Naive thymus-derived CD4-positive, alpha-beta T cell (primary cell): ENCODE measurements around the gene ATG13. TPM values are rescaled to one million over a fixed set of nuclear protein-coding genes. Genes with fewer than 3 reads are reported as not detected.
A peak's percentile ranks its signal among the peaks of the same experiment; 100 is the strongest.

Source experiments
- ATAC-seq: fragments of 150-1000 bp; cut with Tn5 transposase; 2 replicates; pipeline ENCODE4 v1.10.0; 2021; ENCODE audit warnings: mild to moderate bottlenecking, moderate library complexity
- CTCF ChIA-PET: fragments of 350-600 bp; sonication (Branson Sonifier 250); formaldehyde crosslinking; loops from one replicate; lab custom pipeline; 2021; ENCODE audit warnings: antibody characterized with exemption; lab: Charles Lee
- POLR2A ChIA-PET: fragments of 350-600 bp; sonication (Branson Sonifier 250); formaldehyde crosslinking; loops from one replicate; lab custom pipeline; 2021; ENCODE audit warnings: antibody characterized with exemption, inconsistent platforms; lab: Charles Lee
- DNase-seq, 9 donors: peaks; one replicate each; pipeline versions ENCODE4 v3.0.0 to v3.0.0-alpha.2; 2020 to 2022; ENCODE audit warnings: mixed read lengths in 1 of 9
- H3K27ac ChIP-seq: one replicate; pipeline ENCODE4 v1.7.0; 2013; ENCODE audit warnings: mild to moderate bottlenecking, low read depth, low read length, moderate library complexity
- H3K27me3 ChIP-seq, 2 donors: one replicate each; pipeline ENCODE4 v1.7.0; 2013; ENCODE audit warnings: low read length in 2 of 2, mild to moderate bottlenecking in 2 of 2, moderate library complexity in 2 of 2; ENCODE audit not compliant: control insufficient read depth in 2 of 2, insufficient read depth in 2 of 2
- H3K36me3 ChIP-seq, 3 experiments: 1 replicate in 2 of 3; 2 replicates in 1 of 3; pipeline ENCODE4 v1.7.0; 2013; ENCODE audit warnings: low read length in 3 of 3, mild to moderate bottlenecking in 3 of 3, moderate library complexity in 1 of 3; ENCODE audit not compliant: insufficient read depth in 3 of 3, control insufficient read depth in 2 of 3
- H3K4me1 ChIP-seq, 2 donors: one replicate each; pipeline ENCODE4 v1.7.0; 2013; ENCODE audit warnings: low read length in 2 of 2, mild to moderate bottlenecking in 2 of 2, moderate library complexity in 1 of 2; ENCODE audit not compliant: control insufficient read depth in 2 of 2, insufficient read depth in 2 of 2
- H3K4me3 ChIP-seq: 2 replicates; pipeline ENCODE4 v1.7.0; 2013; ENCODE audit warnings: mild to moderate bottlenecking, low read length
- H3K9me3 ChIP-seq, 3 experiments: 1 replicate in 2 of 3; 2 replicates in 1 of 3; pipeline ENCODE4 v1.7.0; 2013; ENCODE audit warnings: low read length in 3 of 3; ENCODE audit not compliant: control insufficient read depth in 2 of 3
- H3K27ac Mint-ChIP-seq, 9 donors: one replicate each; pipeline ENCODE4 v1.8.0; 2020 to 2022; ENCODE audit warnings: mixed read lengths in 9 of 9, mild to moderate bottlenecking in 8 of 9, moderate library complexity in 5 of 9, inconsistent platforms in 2 of 9
- H3K27me3 Mint-ChIP-seq, 5 donors: one replicate each; pipeline ENCODE4 v1.8.0; 2021 to 2022; ENCODE audit warnings: mixed read lengths in 5 of 5, mild to moderate bottlenecking in 1 of 5
- H3K36me3 Mint-ChIP-seq, 5 donors: one replicate each; pipeline ENCODE4 v1.8.0; 2020 to 2022; ENCODE audit warnings: mixed read lengths in 5 of 5, mild to moderate bottlenecking in 3 of 5, inconsistent platforms in 1 of 5
- H3K4me1 Mint-ChIP-seq, 7 donors: one replicate each; pipeline ENCODE4 v1.8.0; 2020 to 2022; ENCODE audit warnings: mixed read lengths in 7 of 7, mild to moderate bottlenecking in 3 of 7, inconsistent platforms in 1 of 7
- H3K4me3 Mint-ChIP-seq, 10 donors: one replicate each; pipeline ENCODE4 v1.8.0; 2020 to 2022; ENCODE audit warnings: mild to moderate bottlenecking in 10 of 10, mixed read lengths in 10 of 10, moderate library complexity in 6 of 10, inconsistent platforms in 2 of 10
- H3K9me3 Mint-ChIP-seq, 11 donors: one replicate each; pipeline ENCODE4 v1.8.0; 2020 to 2022; ENCODE audit warnings: mixed read lengths in 11 of 11, mild to moderate bottlenecking in 4 of 11, inconsistent platforms in 1 of 11, moderate library complexity in 1 of 11
- intact Hi-C, 2 donors: fragments of 100-400 bp; cut with micrococcal nuclease; formaldehyde crosslinking; loops; one replicate each; pipeline ENCODE4 v1.15.1; 2023
- polyA plus RNA-seq, 2 donors: library from polyadenylated mRNA; unstranded; fragments of 300-500 nt; fragmentation: Illumina TruSeq; gene quantifications; one replicate each; pipeline ENCODE4 v1.2.3, GENCODE V29; 2021
- total RNA-seq, 6 experiments: library from RNA in 5 of 6; stranded (reverse) in 5 of 6; gene quantifications; 1 replicate in 5 of 6; 2 replicates in 1 of 6; pipeline ENCODE4 v1.2.3 and lab custom pipeline; 2021 to 2026

The ATG13 gene
- total and polyA plus RNA-seq, 7 experiments from 2014 or later = 70.0 to 114 (median 89.7) TPM

DNA sequence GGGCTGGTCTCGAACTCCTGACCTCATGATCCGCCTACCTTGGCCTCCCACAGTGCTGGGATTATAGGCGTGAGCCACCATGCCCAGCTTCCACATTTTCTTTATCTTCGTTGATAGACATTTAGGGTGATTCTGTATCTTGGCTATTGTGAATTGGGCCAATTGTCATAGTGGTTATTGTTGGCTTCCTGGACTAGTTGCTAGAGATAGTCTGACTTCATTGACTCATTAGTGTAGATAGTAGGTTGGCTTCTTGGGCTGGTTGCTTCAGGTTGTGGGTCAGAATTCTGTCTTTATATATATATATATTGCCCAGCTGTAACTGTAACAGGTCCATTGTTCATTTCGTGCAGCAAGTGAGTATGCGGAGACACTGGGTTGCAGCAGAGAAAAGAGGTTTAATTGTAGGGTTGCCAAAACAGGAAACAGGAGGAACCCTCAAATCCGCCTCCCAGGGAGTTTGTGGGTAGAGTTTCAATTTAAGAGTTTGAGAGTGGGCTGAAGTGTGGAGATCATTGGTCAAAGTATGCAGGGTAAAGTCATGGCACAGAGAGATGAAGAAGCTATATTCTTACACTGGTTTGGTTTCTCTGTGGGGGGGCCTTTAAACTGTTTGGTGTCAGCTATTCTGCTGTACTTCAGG lies 22.0 kb downstream of the ATG13 start:
- peaks cover 0 to 2% of the 10 kb centered on the region in 2 donors for H3K4me1 ChIP-seq
- Mint-ChIP-seq H3K27ac (peak overlapping the region in 3 of 9 donors; percentile 22 to 42 (median 34)), H3K9me3 (peaks cover 0 to 7% (median 2%) of the 10 kb centered on the region in 11 donors), H3K27me3 (no peaks in the 10 kb centered on the region), H3K36me3 (peaks cover 13 to 52% (median 27%) of the 10 kb centered on the region in 5 donors), H3K4me3 (peak overlapping the region in 2 of 10 donors; percentile 18 to 37), H3K4me1 (peaks cover 12 to 47% (median 33%) of the 10 kb centered on the region in 7 donors)
- POLR2A ChIA-PET = no interaction called here
- no peaks in the 10 kb centered on the region for H3K9me3 ChIP-seq
- no peak overlapping the region for H3K27ac ChIP-seq
- intact Hi-C loops = no loop called here
- H3K27me3 ChIP-seq = no peaks in the 10 kb centered on the region
- DNase-seq (no peak), ATAC-seq (no peak)
- peaks cover 0 to 49% (median 3%) of the 10 kb centered on the region in 3 experiments for H3K36me3 ChIP-seq
- no peak overlapping the region for H3K4me3 ChIP-seq
- CTCF ChIA-PET = no interaction called here

GRCh38 chr11:46640036-46640788 lies 22.9 kb downstream of the ATG13 start:
- no peak overlapping the region for H3K27ac ChIP-seq
- Mint-ChIP-seq H3K4me3 (peak overlapping the region in 1 of 10 donors; percentile 37), H3K27me3 (no peaks in the 10 kb centered on the region), H3K9me3 (peaks cover 0 to 7% (median 2%) of the 10 kb centered on the region in 11 donors), H3K36me3 (peaks cover 13 to 57% (median 29%) of the 10 kb centered on the region in 5 donors), H3K4me1 (peaks cover 12 to 47% (median 33%) of the 10 kb centered on the region in 7 donors), H3K27ac (no peak overlapping the region)
- no peaks in the 10 kb centered on the region for H3K27me3 ChIP-seq
- no peak overlapping the region for H3K4me3 ChIP-seq
- ChIA-PET CTCF (interaction anchor here (1.1 kb wide), 1 partner anchor 22 kb away, joined by 3 read pairs; no protein-coding TSS in a partner anchor), POLR2A (interaction anchor here (0.5 kb wide), 1 partner anchor 575 kb away, joined by 5 read pairs; the partner anchor contains the start of gene DDB2)
- DNase-seq (no peak), ATAC-seq (no peak)
- no peaks in the 10 kb centered on the region for H3K9me3 ChIP-seq
- H3K36me3 ChIP-seq = peaks cover 0 to 50% (median 3%) of the 10 kb centered on the region in 3 experiments
- intact Hi-C loops = no loop called here
- peaks cover 0 to 2% of the 10 kb centered on the region in 2 donors for H3K4me1 ChIP-seq

DNA sequence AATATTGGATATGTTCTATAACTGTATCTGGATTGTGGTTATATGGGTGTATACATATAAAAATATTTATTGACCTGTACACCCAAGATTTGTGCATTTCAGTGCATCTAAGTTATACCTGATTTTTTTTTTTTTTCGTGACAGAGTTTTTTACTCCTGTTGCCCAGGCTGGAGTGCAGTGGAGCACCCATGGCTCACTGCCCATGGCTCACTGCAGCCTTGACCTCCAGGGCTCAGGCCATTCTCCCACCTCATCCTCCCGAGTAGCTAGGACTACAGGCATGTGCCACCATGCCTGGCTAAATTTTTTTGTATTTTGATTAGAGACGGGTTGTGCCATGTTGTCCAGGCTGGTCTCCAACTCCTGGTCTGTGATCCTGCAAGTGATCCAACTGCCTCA lies 24.3 kb downstream of the ATG13 start:
- H3K27ac Mint-ChIP-seq = no peak overlapping the region
- Histone ChIP-seq H3K27me3 (no peaks in the 10 kb centered on the region), H3K27ac (no peak overlapping the region), H3K4me1 (peaks cover 0 to 2% of the 10 kb centered on the region in 2 donors), H3K9me3 (no peaks in the 10 kb centered on the region), H3K36me3 (peaks cover 3 to 50% (median 8%) of the 10 kb centered on the region in 3 experiments), H3K4me3 (no peak overlapping the region)
- ChIA-PET POLR2A (interaction anchor here (0.6 kb wide), 1 partner anchor 44 kb away, joined by 3 read pairs; no protein-coding TSS in a partner anchor), CTCF (interaction anchor here (0.7 kb wide), 1 partner anchor 48 kb away, joined by 4 read pairs; no protein-coding TSS in a partner anchor)
- DNase-seq = no peak
- intact Hi-C loops = no loop called here
- H3K4me1 Mint-ChIP-seq = peaks cover 12 to 40% (median 27%) of the 10 kb centered on the region in 7 donors
- H3K9me3 Mint-ChIP-seq = peaks cover 0 to 7% (median 2%) of the 10 kb centered on the region in 11 donors
- H3K4me3 Mint-ChIP-seq = no peak overlapping the region
- H3K36me3 Mint-ChIP-seq = peaks cover 13 to 60% (median 30%) of the 10 kb centered on the region in 5 donors
- H3K27me3 Mint-ChIP-seq = no peaks in the 10 kb centered on the region
- no peak for ATAC-seq

- peaks cover 13 to 57% (median 30%) of the 10 kb centered on the region in 5 donors for H3K36me3 Mint-ChIP-seq
- CTCF ChIA-PET = interaction anchor here (1.8 kb wide), 1 partner anchor 28 kb away, joined by 4 read pairs; no protein-coding TSS in a partner anchor
- peaks cover 0 to 7% (median 2%) of the 10 kb centered on the region in 11 donors for H3K9me3 Mint-ChIP-seq
- intact Hi-C loops = no loop called here
- H3K27me3 Mint-ChIP-seq = no peaks in the 10 kb centered on the region
- Histone ChIP-seq H3K27me3 (no peaks in the 10 kb centered on the region), H3K4me1 (peaks cover 0 to 2% of the 10 kb centered on the region in 2 donors), H3K36me3 (peaks cover 3 to 62% (median 13%) of the 10 kb centered on the region in 3 experiments), H3K9me3 (no peaks in the 10 kb centered on the region), H3K27ac (no peak overlapping the region), H3K4me3 (no peak overlapping the region)
- no peak for DNase-seq
- POLR2A ChIA-PET = interaction anchor here (0.6 kb wide), 1 partner anchor 49 kb away, joined by 3 read pairs; no protein-coding TSS in a partner anchor
- peaks cover 12 to 40% (median 27%) of the 10 kb centered on the region in 7 donors for H3K4me1 Mint-ChIP-seq
- no peak for ATAC-seq
- H3K27ac Mint-ChIP-seq = peak overlapping the region in 4 of 9 donors; percentile 2 to 81 (median 46)
- peak overlapping the region in 1 of 10 donors; percentile 17 for H3K4me3 Mint-ChIP-seq
Measured at GRCh38 chr11:46642627-46643335, 25.4 kb downstream of the ATG13 start.

DNA sequence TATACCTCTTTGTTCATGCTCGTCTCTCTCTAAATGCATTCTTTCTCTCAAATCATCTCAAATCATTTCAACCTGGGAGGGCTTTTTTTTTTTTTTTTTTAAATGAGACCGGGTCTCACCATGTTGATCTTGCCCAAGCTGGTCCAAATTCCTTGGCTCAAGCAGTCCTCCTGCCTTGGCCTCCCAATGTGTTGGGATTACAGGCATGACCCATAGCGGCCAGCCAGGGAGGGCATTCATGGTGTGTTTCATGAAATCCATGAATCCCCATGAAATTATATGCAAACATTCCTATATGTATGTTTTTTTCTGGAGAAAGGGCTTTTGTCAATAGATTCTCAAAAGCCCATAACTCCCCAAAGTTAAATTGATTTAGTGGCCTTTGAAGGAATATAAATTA lies 26.2 kb downstream of the ATG13 start:
- POLR2A ChIA-PET = no interaction called here
- peaks cover 0 to 2% of the 10 kb centered on the region in 2 donors for H3K4me1 ChIP-seq

DNA sequence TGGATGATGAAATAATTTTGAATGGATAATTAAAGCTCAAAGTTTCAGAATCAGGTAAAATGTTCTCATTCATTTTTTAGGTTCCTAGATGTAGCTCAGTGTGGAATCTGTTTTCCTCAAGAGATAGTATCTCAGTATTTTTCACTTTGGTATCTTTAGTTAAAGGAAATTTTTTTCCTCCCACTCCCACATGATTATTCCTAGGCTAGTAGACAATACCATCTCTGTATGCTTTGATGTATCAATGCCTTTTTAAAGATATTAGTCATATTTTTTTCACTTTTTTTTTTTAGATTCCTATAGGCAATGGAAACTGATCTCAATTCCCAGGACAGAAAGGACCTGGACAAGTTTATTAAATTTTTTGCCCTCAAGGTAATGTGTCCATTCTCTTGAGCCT lies 26.6 kb downstream of the ATG13 start:
- ATAC-seq (no peak), DNase-seq (no peak)
- Histone ChIP-seq H3K4me1 (peaks cover 0 to 2% of the 10 kb centered on the region in 2 donors), H3K27ac (no peak overlapping the region), H3K4me3 (no peak overlapping the region), H3K27me3 (no peaks in the 10 kb centered on the region), H3K36me3 (peaks cover 3 to 63% (median 13%) of the 10 kb centered on the region in 3 experiments), H3K9me3 (no peaks in the 10 kb centered on the region)
- Mint-ChIP-seq H3K27me3 (no peaks in the 10 kb centered on the region), H3K36me3 (peaks cover 8 to 52% (median 25%) of the 10 kb centered on the region in 5 donors), H3K9me3 (peaks cover 0 to 7% (median 0%) of the 10 kb centered on the region in 11 donors), H3K4me1 (peaks cover 9 to 34% (median 22%) of the 10 kb centered on the region in 7 donors), H3K4me3 (no peak overlapping the region), H3K27ac (peak overlapping the region in 1 of 9 donors; percentile 25)
- ChIA-PET POLR2A (no interaction called here), CTCF (interaction anchor here (1.8 kb wide), 1 partner anchor 27 kb away, joined by 4 read pairs; no protein-coding TSS in a partner anchor)
- intact Hi-C loops = no loop called here

More for the DNA sequence above, 26.2 kb downstream of the ATG13 start:
- Histone ChIP-seq H3K9me3 (no peaks in the 10 kb centered on the region), H3K27ac (no peak overlapping the region), H3K36me3 (peaks cover 3 to 64% (median 13%) of the 10 kb centered on the region in 3 experiments), H3K27me3 (no peaks in the 10 kb centered on the region), H3K4me3 (no peak overlapping the region)
- Mint-ChIP-seq H3K27me3 (no peaks in the 10 kb centered on the region), H3K9me3 (peaks cover 0 to 7% (median under 1%) of the 10 kb centered on the region in 11 donors), H3K36me3 (peaks cover 10 to 53% (median 28%) of the 10 kb centered on the region in 5 donors), H3K4me3 (no peak overlapping the region), H3K27ac (peak overlapping the region in 1 of 9 donors; percentile 21), H3K4me1 (peaks cover 10 to 36% (median 24%) of the 10 kb centered on the region in 7 donors)
- CTCF ChIA-PET = interaction anchor here (1.8 kb wide), 1 partner anchor 27 kb away, joined by 4 read pairs; no protein-coding TSS in a partner anchor
- ATAC-seq = no peak
- DNase-seq = no peak
- intact Hi-C loops = no loop called here
